ENCODE data around the gene TMEM196.

The TMEM196 gene

DNA sequence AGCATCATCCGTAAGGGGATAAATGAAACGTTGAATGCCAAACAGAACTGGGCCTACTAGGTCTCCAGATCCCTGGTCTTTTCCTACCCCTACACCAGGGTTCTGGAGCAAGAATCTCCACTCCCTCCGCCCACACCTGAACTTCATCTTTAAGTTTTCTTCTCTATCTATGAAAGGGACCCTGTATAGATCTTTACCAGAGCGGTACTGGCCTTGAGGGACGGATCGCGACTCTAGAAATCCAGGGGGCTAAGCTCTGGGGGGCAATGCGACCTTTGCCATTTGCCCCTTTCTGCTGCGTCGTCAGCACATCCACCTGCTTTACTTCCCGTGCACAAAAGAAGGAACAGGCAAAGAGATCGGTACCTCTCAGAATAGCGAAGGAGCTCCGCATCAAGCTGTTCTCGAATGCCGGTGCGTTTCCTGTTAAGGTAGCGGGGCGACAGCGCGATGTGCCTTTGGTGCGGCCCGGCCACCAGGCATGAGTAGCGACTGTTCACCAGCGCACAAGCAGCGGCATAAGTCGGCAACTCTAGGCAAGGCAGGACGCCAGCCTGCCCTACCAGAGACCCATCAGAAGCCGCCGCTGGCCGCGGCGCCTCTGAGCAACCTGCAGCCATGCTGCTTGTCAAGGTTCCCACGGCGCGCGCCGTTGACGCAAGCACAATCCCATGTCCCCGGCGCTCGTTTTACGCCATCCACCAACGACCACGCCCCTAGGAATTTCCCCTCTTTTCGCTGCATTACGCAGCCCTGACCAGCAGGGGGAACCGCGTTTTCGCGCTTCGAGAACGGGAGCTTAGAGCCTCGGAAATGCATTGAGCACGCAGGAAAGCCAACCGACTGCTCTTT is 64.8 kb downstream of the TMEM196 start, which contains the start of gene POLR1F:
Gene POLR1F, minus strand, starts transcription at position 641 of the 852 bp plus-strand sequence. Its CDS starts 21 bp downstream, at position 620.
- peak; percentile 43 for DNase-seq (ENCODE audit: insufficient read length, low spot score)
- peak; percentile 32 for FAIRE-seq

DNA sequence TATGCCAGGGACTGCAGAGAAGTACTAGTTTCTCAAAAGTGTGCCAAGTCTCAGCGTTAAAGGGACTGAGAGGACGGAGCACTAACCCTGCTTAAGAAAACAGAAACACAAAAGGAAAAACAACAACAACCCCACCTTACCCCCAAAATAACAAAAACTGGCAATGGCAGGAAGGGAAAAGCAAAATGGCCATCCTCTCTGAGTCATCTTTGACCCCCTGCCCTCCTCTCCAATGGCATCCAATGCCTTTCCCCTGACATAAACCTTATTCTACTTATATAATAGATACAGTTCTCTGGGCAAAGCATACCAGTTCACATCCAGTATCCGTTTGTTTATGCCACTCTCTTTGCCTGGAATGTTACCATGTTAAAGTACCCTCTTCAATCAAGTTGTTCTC is 66.2 kb downstream of the TMEM196 start:
- DNase-seq (ENCODE audit: insufficient read length, low spot score) (no peak), FAIRE-seq (no peak)
- TF ChIP-seq, protein P1, sequence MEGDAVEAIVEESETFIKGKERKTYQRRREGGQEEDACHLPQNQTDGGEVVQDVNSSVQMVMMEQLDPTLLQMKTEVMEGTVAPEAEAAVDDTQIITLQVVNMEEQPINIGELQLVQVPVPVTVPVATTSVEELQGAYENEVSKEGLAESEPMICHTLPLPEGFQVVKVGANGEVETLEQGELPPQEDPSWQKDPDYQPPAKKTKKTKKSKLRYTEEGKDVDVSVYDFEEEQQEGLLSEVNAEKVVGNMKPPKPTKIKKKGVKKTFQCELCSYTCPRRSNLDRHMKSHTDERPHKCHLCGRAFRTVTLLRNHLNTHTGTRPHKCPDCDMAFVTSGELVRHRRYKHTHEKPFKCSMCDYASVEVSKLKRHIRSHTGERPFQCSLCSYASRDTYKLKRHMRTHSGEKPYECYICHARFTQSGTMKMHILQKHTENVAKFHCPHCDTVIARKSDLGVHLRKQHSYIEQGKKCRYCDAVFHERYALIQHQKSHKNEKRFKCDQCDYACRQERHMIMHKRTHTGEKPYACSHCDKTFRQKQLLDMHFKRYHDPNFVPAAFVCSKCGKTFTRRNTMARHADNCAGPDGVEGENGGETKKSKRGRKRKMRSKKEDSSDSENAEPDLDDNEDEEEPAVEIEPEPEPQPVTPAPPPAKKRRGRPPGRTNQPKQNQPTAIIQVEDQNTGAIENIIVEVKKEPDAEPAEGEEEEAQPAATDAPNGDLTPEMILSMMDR (IDR thresholded peaks at IDR 0.05; ENCODE audit: insufficient read depth, missing control alignments): no peak

More for the DNA sequence above, 64.8 kb downstream of the TMEM196 start, which contains the start of gene POLR1F:
- TF ChIP-seq, protein P1 (IDR thresholded peaks at IDR 0.05; ENCODE audit: insufficient read depth, missing control alignments): peak; percentile 95

DNA sequence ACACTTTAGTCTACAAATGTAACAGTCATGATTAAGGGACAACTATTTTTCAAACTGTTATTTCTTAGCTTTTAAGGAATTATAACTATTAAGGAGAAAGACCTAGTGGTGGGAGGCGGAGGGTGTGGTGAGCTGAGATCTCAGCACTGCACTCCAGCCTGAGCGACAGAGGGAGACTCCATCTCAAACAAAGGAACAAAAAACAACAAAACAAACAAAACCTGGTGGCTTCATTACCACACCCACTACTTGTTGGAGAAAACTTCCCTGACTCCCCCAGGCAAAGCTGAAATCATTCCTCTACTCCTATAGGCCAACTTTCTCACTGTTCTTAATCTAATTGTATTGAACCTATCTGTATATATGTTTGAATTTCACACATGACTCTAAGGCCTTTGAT is 67.8 kb downstream of the TMEM196 start:
- FAIRE-seq: no peak
- TF ChIP-seq, protein P1 (IDR thresholded peaks at IDR 0.05; ENCODE audit: insufficient read depth, missing control alignments): no peak
- no peak for DNase-seq (ENCODE audit: insufficient read length, low spot score)

DNA sequence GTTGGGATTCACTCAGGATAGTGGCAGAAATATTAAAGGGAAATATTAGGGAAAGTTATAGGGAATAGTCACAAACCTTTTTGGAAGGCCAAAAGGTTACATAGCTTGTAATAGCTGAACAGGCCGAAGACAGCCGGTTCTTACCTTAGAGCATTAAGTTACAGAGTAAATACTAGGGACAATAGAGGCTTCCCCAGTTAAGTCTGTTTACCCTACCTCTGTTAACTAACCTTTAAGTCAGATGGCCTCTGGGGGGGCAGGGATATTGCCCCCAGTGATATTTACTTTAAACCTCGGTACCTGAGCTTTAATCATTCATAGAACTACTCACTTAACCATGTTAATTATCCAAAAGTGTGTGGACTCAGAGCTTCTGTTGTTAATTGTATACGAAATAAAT is 71.9 kb downstream of the TMEM196 start:
- FAIRE-seq (no peak), DNase-seq (ENCODE audit: insufficient read length, low spot score) (no peak)

DNA sequence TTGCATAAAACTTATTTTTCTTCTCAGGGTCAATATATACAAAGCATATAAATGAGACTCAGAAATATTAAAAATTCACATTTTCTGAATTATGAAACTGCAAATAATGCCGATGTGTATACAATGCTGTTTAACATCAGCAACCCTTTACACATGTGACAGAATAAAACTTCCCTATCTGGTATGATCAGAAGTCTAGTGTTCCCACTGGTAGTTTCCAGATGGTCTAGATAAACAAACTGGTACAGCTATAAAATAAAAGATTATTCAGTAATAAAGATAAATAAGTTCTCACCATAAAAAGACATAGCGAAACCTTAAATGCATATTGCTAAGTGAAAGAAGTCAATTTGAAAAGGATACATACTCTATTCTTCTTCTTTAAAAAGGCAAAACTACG is 72.5 kb downstream of the TMEM196 start:
- DNase-seq (ENCODE audit: insufficient read length, low spot score): no peak
- TF ChIP-seq, protein P1 (IDR thresholded peaks at IDR 0.05; ENCODE audit: insufficient read depth, missing control alignments): no peak
- FAIRE-seq: no peak

More for the DNA sequence above, 71.9 kb downstream of the TMEM196 start:
- TF ChIP-seq, protein P1 (IDR thresholded peaks at IDR 0.05; ENCODE audit: insufficient read depth, missing control alignments): no peak

DNA sequence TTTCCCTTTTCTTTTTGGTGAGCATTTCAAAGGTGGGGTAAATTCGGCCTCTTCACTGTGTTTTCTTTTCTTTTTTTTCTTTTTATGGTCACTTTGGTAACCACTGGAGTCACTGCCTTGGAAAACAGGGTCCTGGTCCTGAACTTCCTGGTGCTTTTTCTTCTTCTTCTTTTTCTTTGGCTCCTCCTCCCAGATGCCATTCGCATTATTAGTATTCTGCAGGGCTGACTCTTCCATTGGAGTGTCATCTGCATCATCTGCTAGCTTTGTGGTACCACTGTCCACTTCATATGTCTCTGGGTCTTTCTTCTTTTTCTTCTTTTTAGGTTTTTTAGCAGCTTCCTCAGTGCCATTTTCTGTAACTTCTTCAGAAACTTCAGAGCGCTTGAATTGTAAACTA is 75.1 kb downstream of the TMEM196 start:
- FAIRE-seq (no peak), DNase-seq (ENCODE audit: insufficient read length, low spot score) (no peak)
- TF ChIP-seq, protein P1 (IDR thresholded peaks at IDR 0.05; ENCODE audit: insufficient read depth, missing control alignments): no peak

DNA sequence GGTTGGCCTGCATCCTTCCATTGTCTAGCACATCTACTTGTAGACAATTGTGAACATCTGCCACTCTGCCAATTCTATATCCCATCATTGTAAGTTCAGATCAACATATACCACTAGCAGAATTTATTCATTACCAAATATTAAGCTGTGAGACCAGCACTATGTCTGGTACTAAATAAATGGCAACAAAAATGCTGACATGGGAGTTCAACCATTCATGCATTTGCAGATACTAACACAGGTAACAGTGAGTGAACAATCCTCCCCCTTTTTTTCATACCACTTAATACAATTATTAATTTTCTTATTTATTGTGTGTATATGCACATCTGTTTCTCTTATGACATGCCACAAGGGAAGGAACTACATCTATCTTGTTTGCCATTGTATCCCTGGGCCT is 76.5 kb downstream of the TMEM196 start:
- FAIRE-seq: no peak
- TF ChIP-seq, protein P1 (IDR thresholded peaks at IDR 0.05; ENCODE audit: insufficient read depth, missing control alignments): no peak

More for the DNA sequence above, 76.5 kb downstream of the TMEM196 start:
- DNase-seq (ENCODE audit: insufficient read length, low spot score): no peak
